HL-60 (cell line): ENCODE data around the gene APOO.

Experiments used
- DNase-seq, 2 experiments: peaks; one replicate each; pipeline ENCODE4 v3.0.0-alpha.2; 2010 to 2020; ENCODE audit warnings: low read depth in 1 of 2, low spot score in 1 of 2
- H3K27ac ChIP-seq: fragments of 250-450 bp; sonication (Bioruptor Pico); replicated peaks from 2 replicates; pipeline ENCODE4 v1.5.1; 2020; ENCODE audit warnings: mild to moderate bottlenecking, moderate library complexity
- H3K27me3 ChIP-seq: fragments of 250-450 bp; sonication (Bioruptor Pico); 2 replicates; pipeline ENCODE4 v1.5.1; 2021; ENCODE audit warnings: mild to moderate bottlenecking, moderate library complexity; ENCODE audit not compliant: insufficient read depth, poor library complexity, severe bottlenecking
- H3K4me3 ChIP-seq: replicated peaks from 2 replicates; pipeline ENCODE4 v1.5.1; 2011; ENCODE audit warnings: mild to moderate bottlenecking, control low read depth, low read length; ENCODE audit not compliant: insufficient read depth
- GABPA ChIP-seq: IDR thresholded peaks from 2 replicates; pipeline ENCODE4 v1.6.1; 2012; ENCODE audit warnings: low read depth
- POLR2AphosphoS5 ChIP-seq: IDR thresholded peaks from 2 replicates; pipeline ENCODE4 v1.6.1; 2012; ENCODE audit warnings: low read depth
- REST ChIP-seq: IDR thresholded peaks from 2 replicates; pipeline ENCODE4 v1.6.1; 2012; ENCODE audit warnings: low read depth; ENCODE audit not compliant: insufficient replicate concordance
- SPI1 ChIP-seq: IDR thresholded peaks from 2 replicates; pipeline ENCODE4 v1.6.1; 2012; ENCODE audit warnings: low read depth, mild to moderate bottlenecking, borderline replicate concordance
- TF ChIP-seq, protein P1 (sequence below): IDR thresholded peaks from one replicate; pipeline ENCODE4 v1.5.1; 2011; ENCODE audit warnings: low read length, control low read depth, inconsistent platforms; ENCODE audit not compliant: insufficient read depth

APOO gene

DNA sequence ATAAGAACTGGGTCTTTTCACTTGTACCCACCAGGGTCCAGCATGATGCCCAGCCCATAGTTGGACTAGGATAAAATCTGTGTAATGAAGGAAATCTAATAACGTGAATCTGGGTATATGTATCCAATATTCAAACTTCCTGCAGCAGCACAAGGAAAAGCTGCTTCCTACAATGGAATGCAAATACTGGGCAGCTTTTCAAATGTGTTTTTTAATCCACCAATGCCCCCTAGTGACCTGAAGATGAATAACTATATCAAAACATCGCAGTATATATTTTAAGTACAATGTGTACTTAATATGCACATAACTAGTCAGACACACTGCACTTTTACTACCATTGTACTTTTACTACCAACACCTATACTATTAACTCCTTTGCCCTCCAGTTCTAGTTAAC, 5.3 kb downstream of the APOO start:
- no peaks in the 10 kb centered on the region for H3K27me3 ChIP-seq
- no peak overlapping the region for H3K4me3 ChIP-seq
- TF ChIP-seq REST (no peak), SPI1 (no peak), POLR2AphosphoS5 (no peak), GABPA (no peak)
- TF ChIP-seq, protein P1, sequence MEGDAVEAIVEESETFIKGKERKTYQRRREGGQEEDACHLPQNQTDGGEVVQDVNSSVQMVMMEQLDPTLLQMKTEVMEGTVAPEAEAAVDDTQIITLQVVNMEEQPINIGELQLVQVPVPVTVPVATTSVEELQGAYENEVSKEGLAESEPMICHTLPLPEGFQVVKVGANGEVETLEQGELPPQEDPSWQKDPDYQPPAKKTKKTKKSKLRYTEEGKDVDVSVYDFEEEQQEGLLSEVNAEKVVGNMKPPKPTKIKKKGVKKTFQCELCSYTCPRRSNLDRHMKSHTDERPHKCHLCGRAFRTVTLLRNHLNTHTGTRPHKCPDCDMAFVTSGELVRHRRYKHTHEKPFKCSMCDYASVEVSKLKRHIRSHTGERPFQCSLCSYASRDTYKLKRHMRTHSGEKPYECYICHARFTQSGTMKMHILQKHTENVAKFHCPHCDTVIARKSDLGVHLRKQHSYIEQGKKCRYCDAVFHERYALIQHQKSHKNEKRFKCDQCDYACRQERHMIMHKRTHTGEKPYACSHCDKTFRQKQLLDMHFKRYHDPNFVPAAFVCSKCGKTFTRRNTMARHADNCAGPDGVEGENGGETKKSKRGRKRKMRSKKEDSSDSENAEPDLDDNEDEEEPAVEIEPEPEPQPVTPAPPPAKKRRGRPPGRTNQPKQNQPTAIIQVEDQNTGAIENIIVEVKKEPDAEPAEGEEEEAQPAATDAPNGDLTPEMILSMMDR = peak; percentile 4
- H3K27ac ChIP-seq = no peak overlapping the region
- DNase-seq = peak in 1 of 2 experiments; percentile 18

GRCh38 chrX:23901805-23902204, 5.9 kb downstream of the APOO start:
- TF ChIP-seq REST (no peak), SPI1 (no peak), GABPA (no peak), POLR2AphosphoS5 (no peak)
- TF ChIP-seq, protein P1 = peak; percentile 13
- peak overlapping the region; percentile 63 for H3K27ac ChIP-seq
- H3K27me3 ChIP-seq = no peaks in the 10 kb centered on the region
- H3K4me3 ChIP-seq = no peak overlapping the region
- DNase-seq = peak; percentile 34 to 80

- Histone ChIP-seq H3K27me3 (no peaks in the 10 kb centered on the region), H3K27ac (peak overlapping the region; percentile 63), H3K4me3 (no peak overlapping the region)
- TF ChIP-seq POLR2AphosphoS5 = no peak
- TF ChIP-seq, protein P1 = no peak
- peak; percentile 66; the same call in 1 of the 2 replicates for TF ChIP-seq SPI1
- no peak for TF ChIP-seq REST
- TF ChIP-seq GABPA = no peak
- peak; percentile 52 to 80 for DNase-seq
Measured at GRCh38 chrX:23901060-23901459, 6.7 kb downstream of the APOO start.
